ENCODE measurements around the gene LMCD1. TPM values are rescaled to one million over a fixed set of nuclear protein-coding genes. Genes with fewer than 3 reads are reported as not detected.

LMCD1 gene
- total and polyA plus RNA-seq, 2 of the 8 experiments (the other 6 are each of a cell fraction or from before 2014, with no cell fraction given): 12.3 to 26.5 TPM

DNA sequence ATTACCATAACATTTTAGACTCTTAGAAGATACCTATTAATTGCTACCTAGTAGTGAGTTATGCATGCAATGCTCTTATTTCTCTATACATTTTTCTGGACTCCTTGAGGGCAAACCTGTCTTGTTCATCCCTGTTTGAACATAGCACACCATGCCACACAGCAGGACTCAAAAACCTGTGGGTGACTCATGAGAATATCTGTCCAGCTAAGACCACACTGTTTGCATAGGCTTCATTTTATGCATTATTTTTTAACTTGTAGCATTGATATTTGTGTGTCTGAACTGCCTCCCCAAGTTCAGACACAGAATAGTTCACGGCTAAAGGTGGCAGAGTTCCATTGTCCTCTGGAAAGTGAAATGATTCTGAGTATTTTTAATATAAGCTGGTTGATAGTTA is 1.8 kb downstream of the LMCD1 start (continued):
- TF ChIP-seq, protein P1, sequence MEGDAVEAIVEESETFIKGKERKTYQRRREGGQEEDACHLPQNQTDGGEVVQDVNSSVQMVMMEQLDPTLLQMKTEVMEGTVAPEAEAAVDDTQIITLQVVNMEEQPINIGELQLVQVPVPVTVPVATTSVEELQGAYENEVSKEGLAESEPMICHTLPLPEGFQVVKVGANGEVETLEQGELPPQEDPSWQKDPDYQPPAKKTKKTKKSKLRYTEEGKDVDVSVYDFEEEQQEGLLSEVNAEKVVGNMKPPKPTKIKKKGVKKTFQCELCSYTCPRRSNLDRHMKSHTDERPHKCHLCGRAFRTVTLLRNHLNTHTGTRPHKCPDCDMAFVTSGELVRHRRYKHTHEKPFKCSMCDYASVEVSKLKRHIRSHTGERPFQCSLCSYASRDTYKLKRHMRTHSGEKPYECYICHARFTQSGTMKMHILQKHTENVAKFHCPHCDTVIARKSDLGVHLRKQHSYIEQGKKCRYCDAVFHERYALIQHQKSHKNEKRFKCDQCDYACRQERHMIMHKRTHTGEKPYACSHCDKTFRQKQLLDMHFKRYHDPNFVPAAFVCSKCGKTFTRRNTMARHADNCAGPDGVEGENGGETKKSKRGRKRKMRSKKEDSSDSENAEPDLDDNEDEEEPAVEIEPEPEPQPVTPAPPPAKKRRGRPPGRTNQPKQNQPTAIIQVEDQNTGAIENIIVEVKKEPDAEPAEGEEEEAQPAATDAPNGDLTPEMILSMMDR (IDR thresholded peaks at IDR 0.05; ENCODE audit: control extremely low read depth in 1 of 3, insufficient read depth in 1 of 3, low read depth in 1 of 3, low read length in 3 of 3): no peak

Measured in H1 (cell line).